HCT116 (cell line): ENCODE measurements around the gene CYP11A1. TPM values are rescaled to one million over a fixed set of nuclear protein-coding genes. Genes with fewer than 3 reads are reported as not detected.

Source experiments
- ATAC-seq: fragments of 200-7000 bp; cut with Tn5 transposase; 2 replicates; pipeline ENCODE4 v1.9.1; 2020; ENCODE audit warnings: mild to moderate bottlenecking, moderate library complexity
- BruUV-seq: library from RNA; stranded (reverse); fragments of 400-500 nt; replicated peaks from 2 replicates; lab custom pipeline; 2021; lab: Mats Ljungman, UMichigan
- CTCF ChIA-PET: fragments of 300-600 bp; sonication (Branson Sonifier 250); formaldehyde crosslinking; loops from one replicate; lab custom pipeline; 2021; ENCODE audit warnings: antibody characterized with exemption; lab: Charles Lee
- POLR2A ChIA-PET: fragments of 300-600, 350-600 bp; sonication (Branson Sonifier 250); formaldehyde crosslinking; loops from one replicate; lab custom pipeline; 2021; ENCODE audit warnings: antibody characterized with exemption; lab: Charles Lee
- RAD21 ChIA-PET, 2 experiments: fragments of 300-600 bp; sonication (Branson Sonifier 250); formaldehyde crosslinking; loops; one replicate each; lab custom pipeline; 2023; ENCODE audit warnings: low total read pairs in 2 of 2; ENCODE audit not compliant: uncharacterized antibody in 2 of 2, unreplicated experiment in 2 of 2, low non-redundant PET in 1 of 2; lab: Charles Lee
- DNase-seq: peaks from one replicate; pipeline ENCODE4 v3.0.0-alpha.2; 2010; ENCODE audit warnings: low read depth, low spot score
- H2AFZ ChIP-seq: fragments of 200-600 bp; shearing (Covaris generic), sonication (generic); 2 replicates; pipeline ENCODE4 v1.6.1; 2017; ENCODE audit warnings: low read depth, mixed run types, mixed read lengths, antibody characterized with exemption, low read length; ENCODE audit not compliant: poor library complexity, severe bottlenecking
- H3K27ac ChIP-seq: 2 replicates; pipeline ENCODE4 v1.5.1; 2012; ENCODE audit warnings: low read depth, low read length
- H3K27me3 ChIP-seq: fragments of 200-600 bp; sonication (generic); 2 replicates; pipeline ENCODE4 v1.6.1; 2016; ENCODE audit warnings: mixed run types, low read length, mixed read lengths; ENCODE audit not compliant: insufficient read depth
- H3K36me3 ChIP-seq, 2 experiments: fragments of 200-500 bp in 1 of 2; fragments of 200-600 bp in 1 of 2; sonication (Bioruptor generic) in 1 of 2; sonication (generic) in 1 of 2; 2 replicates each; pipeline versions ENCODE4 v1.5.1 to v1.6.1; 2014 to 2016; ENCODE audit warnings: low read length in 2 of 2, inconsistent platforms in 1 of 2, mixed read lengths in 1 of 2, mixed run types in 1 of 2; ENCODE audit not compliant: insufficient read depth in 2 of 2, control insufficient read depth in 1 of 2
- H3K4me1 ChIP-seq, 2 experiments: fragments of 200-600 bp in 1 of 2; sonication (generic) in 1 of 2; 2 replicates each; pipeline versions ENCODE4 v1.5.1 to v1.6.1; 2012 to 2017; ENCODE audit warnings: low read length in 2 of 2, inconsistent platforms in 1 of 2, mild to moderate bottlenecking in 1 of 2, mixed read lengths in 1 of 2, mixed run types in 1 of 2, moderate library complexity in 1 of 2; ENCODE audit not compliant: insufficient read depth in 2 of 2, control insufficient read depth in 1 of 2
- H3K4me2 ChIP-seq: fragments of 200-600 bp; sonication (generic); 2 replicates; pipeline ENCODE4 v1.6.1; 2017; ENCODE audit warnings: mixed run types, low read length, mixed read lengths
- H3K4me3 ChIP-seq, 2 experiments: fragments of 200-600 bp in 1 of 2; sonication (generic) in 1 of 2; replicated peaks in 1 of 2; 2 replicates each; pipeline ENCODE4 v1.5.1; 2011 to 2016; ENCODE audit warnings: low read length in 2 of 2, control low read depth in 1 of 2, low read depth in 1 of 2, mild to moderate bottlenecking in 1 of 2, mixed read lengths in 1 of 2, mixed run types in 1 of 2
- H3K79me2 ChIP-seq: fragments of 200-600 bp; sonication (generic); 2 replicates; pipeline ENCODE4 v1.6.1; 2017; ENCODE audit warnings: mild to moderate bottlenecking, mixed run types, low read length, moderate library complexity, mixed read lengths; ENCODE audit not compliant: insufficient read depth
- H3K9ac ChIP-seq: fragments of 200-600 bp; sonication (generic); 2 replicates; pipeline ENCODE4 v1.6.1; 2016; ENCODE audit warnings: low read length, mixed read lengths
- H3K9me2 ChIP-seq: fragments of 200-600 bp; sonication (generic), shearing (Covaris generic); 2 replicates; pipeline ENCODE4 v1.6.1; 2017; ENCODE audit warnings: mixed run types, mild to moderate bottlenecking, moderate library complexity; ENCODE audit not compliant: insufficient read depth
- H3K9me3 ChIP-seq, 2 experiments: fragments of 200-500 bp in 1 of 2; fragments of 200-600 bp in 1 of 2; sonication (Bioruptor generic) in 1 of 2; sonication (generic) in 1 of 2; 2 replicates each; pipeline ENCODE4 v1.6.1; 2014 to 2017; ENCODE audit warnings: low read length in 2 of 2, mixed read lengths in 2 of 2, inconsistent platforms in 1 of 2, low read depth in 1 of 2, mild to moderate bottlenecking in 1 of 2, mixed run types in 1 of 2, moderate library complexity in 1 of 2; ENCODE audit not compliant: control insufficient read depth in 1 of 2, insufficient read depth in 1 of 2
- H4K20me1 ChIP-seq: fragments of 200-600 bp; sonication (generic), shearing (Covaris generic); 2 replicates; pipeline ENCODE4 v1.6.1; 2017; ENCODE audit warnings: mixed run types, mild to moderate bottlenecking, moderate library complexity; ENCODE audit not compliant: insufficient read depth
- CBX3 ChIP-seq: IDR thresholded peaks from 2 replicates; pipeline ENCODE4 v1.6.1; 2012; ENCODE audit warnings: low read depth
- CEBPB ChIP-seq: IDR thresholded peaks from 2 replicates; pipeline ENCODE4 v1.6.1; 2012; ENCODE audit warnings: low read depth
- EZH2 ChIP-seq: fragments of 200-600 bp; sonication (generic); IDR thresholded peaks from 2 replicates; pipeline ENCODE4 v1.6.1; 2017; ENCODE audit warnings: antibody characterized with exemption, mixed run types
- EZH2phosphoT487 ChIP-seq: fragments of 200-600 bp; IDR thresholded peaks from 2 replicates; pipeline ENCODE4 v1.6.1; 2018; ENCODE audit warnings: antibody characterized with exemption, borderline replicate concordance
- FOSL1 ChIP-seq: IDR thresholded peaks from 2 replicates; pipeline ENCODE4 v1.6.1; 2012; ENCODE audit warnings: low read depth
- POLR2A ChIP-seq: IDR thresholded peaks from 2 replicates; pipeline ENCODE4 v1.7.0; 2011; ENCODE audit warnings: borderline replicate concordance; ENCODE audit not compliant: insufficient read depth, insufficient read length; ENCODE audit errors: extremely low read depth
- POLR2AphosphoS5 ChIP-seq: IDR thresholded peaks from 2 replicates; pipeline ENCODE4 v1.6.1; 2011; ENCODE audit warnings: mild to moderate bottlenecking, low read depth, low read length, moderate library complexity
- RAD21 ChIP-seq: IDR thresholded peaks from 2 replicates; pipeline ENCODE4 v1.6.1; 2012; ENCODE audit warnings: low read depth, mild to moderate bottlenecking
- SIN3A ChIP-seq: IDR thresholded peaks from 2 replicates; pipeline ENCODE4 v1.6.1; 2012; ENCODE audit warnings: low read depth
- SRF ChIP-seq: IDR thresholded peaks from 2 replicates; pipeline ENCODE4 v1.6.1; 2012; ENCODE audit warnings: low read depth
- TCF7L2 ChIP-seq: IDR thresholded peaks from 2 replicates; pipeline ENCODE4 v1.7.0; 2011; ENCODE audit warnings: borderline replicate concordance, inconsistent platforms; ENCODE audit not compliant: insufficient read depth, insufficient read length; ENCODE audit errors: extremely low read depth
- YY1 ChIP-seq: IDR thresholded peaks from 2 replicates; pipeline ENCODE4 v1.6.1; 2011; ENCODE audit warnings: low read length, low read depth, moderate library complexity, mild to moderate bottlenecking; ENCODE audit not compliant: insufficient replicate concordance; ENCODE audit errors: extremely low read depth
- ZNF274 ChIP-seq: fragments of 200-500 bp; sonication (Bioruptor generic); IDR thresholded peaks from 2 replicates; pipeline ENCODE4 v1.6.1; 2014; ENCODE audit warnings: mild to moderate bottlenecking, low read depth, low read length, inconsistent platforms
- intact Hi-C: fragments of 100-400 bp; cut with micrococcal nuclease; formaldehyde crosslinking; loops from 2 replicates; pipeline ENCODE4 v1.10.0; 2022
- total RNA-seq: library from RNA; stranded (reverse); gene quantifications from one replicate; pipeline ENCODE4 v1.2.1, GENCODE V29; 2021; ENCODE audit not compliant: unreplicated experiment
- TF ChIP-seq, protein P1 (sequence below): IDR thresholded peaks from 2 replicates; pipeline ENCODE4 v1.6.1; 2011; ENCODE audit warnings: mild to moderate bottlenecking, low read length, moderate library complexity; ENCODE audit not compliant: insufficient replicate concordance; ENCODE audit errors: extremely low read depth
- TF ChIP-seq, protein P2 (sequence below): IDR thresholded peaks from 2 replicates; pipeline ENCODE4 v1.6.1; 2012; ENCODE audit warnings: low read depth
- TF ChIP-seq, protein P3 (sequence below): IDR thresholded peaks from 2 replicates; pipeline ENCODE4 v1.6.1; 2012
- TF ChIP-seq, protein P4 (sequence below), 3 experiments: fragments of 200-600 bp in 1 of 3; sonication (generic) in 1 of 3; IDR thresholded peaks in 2 of 3; conservative IDR thresholded peaks in 1 of 3; 2 replicates each; pipeline ENCODE4 v1.5.1; 2012 to 2017; ENCODE audit warnings: low read depth in 2 of 3, low read length in 2 of 3, antibody characterized with exemption in 1 of 3, borderline replicate concordance in 1 of 3, control low read depth in 1 of 3, mild to moderate bottlenecking in 1 of 3, mixed read lengths in 1 of 3, mixed run types in 1 of 3, moderate library complexity in 1 of 3; ENCODE audit not compliant: insufficient read depth in 1 of 3

The CYP11A1 gene
- total RNA-seq, 1 experiment from 2014 or later: 0.57 TPM

DNA sequence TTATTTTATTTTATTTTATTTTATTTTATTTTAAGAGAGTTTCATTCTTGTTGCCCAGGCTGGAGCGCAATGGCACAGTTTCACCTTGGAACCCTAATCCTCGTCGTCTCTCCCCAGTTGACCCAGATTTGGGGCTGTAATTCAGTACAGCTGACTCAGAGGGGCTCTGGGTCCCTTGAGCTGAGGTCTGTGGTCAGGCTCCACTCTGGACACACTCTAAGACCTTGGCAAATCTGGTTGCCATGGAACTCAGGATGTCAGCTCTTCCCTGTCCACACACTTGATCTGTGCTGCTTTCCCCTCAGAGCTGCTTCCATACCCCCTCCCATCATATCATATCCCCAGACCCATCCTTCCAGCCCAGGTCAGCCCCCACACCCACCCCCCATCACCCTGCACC is 675 bp upstream of the CYP11A1 start (continued):
- TF ChIP-seq, protein P1, sequence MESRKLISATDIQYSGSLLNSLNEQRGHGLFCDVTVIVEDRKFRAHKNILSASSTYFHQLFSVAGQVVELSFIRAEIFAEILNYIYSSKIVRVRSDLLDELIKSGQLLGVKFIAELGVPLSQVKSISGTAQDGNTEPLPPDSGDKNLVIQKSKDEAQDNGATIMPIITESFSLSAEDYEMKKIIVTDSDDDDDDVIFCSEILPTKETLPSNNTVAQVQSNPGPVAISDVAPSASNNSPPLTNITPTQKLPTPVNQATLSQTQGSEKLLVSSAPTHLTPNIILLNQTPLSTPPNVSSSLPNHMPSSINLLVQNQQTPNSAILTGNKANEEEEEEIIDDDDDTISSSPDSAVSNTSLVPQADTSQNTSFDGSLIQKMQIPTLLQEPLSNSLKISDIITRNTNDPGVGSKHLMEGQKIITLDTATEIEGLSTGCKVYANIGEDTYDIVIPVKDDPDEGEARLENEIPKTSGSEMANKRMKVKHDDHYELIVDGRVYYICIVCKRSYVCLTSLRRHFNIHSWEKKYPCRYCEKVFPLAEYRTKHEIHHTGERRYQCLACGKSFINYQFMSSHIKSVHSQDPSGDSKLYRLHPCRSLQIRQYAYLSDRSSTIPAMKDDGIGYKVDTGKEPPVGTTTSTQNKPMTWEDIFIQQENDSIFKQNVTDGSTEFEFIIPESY: no peak
- TF ChIP-seq POLR2AphosphoS5: no peak

DNA sequence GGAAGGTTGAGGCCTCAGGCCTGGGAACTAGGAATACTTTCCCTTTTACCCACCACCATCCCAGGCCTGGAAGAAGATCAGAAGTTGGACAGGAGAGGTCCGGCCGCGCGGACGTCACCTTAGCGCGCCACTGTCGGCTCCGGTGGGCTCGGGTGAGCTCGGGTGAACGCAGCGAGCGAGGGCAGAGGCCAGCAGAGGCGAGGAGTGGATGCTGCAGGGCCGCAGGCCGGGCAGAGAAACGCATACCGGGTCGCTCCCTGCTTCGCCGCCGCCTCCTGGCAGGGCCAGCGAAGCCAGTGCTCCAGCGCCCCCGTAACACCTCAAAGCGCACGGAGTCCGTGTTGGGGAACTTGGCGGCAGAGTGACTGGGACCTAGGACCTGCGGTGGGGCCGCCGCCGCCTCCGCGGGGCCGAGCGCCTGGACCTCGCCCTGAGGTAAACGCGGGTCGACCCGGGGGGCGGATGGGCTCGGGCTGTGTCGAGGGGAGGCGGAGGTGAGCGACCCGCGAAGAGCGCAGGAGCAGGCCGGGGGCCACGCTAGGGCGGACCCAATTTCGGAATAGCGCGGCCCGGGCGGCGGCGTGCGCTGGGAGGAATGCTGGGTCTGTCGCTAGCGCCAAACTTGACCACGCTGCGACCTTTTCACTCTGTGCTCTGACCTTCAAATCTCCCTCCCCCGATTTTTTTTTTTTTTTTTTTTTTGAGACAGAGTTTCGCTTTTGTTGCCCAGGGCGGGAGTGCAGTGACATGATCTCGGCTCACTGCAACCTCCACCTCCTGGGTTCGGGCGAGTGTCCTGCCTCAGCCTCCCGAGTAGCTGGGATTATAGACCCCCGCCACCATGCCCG is 1.6 kb downstream of the CYP11A1 start:
- ChIA-PET RAD21 (no interaction called here), CTCF (no interaction called here), POLR2A (no interaction called here)
- no peak overlapping the region for H3K4me2 ChIP-seq
- peaks cover 8% of the 10 kb centered on the region; the same call in 1 of the 2 replicates for H3K27me3 ChIP-seq
- TF ChIP-seq YY1 (no peak), RAD21 (no peak), EZH2 (no peak), SRF (no peak), EZH2phosphoT487 (no peak), FOSL1 (no peak), ZNF274 (no peak), CBX3 (no peak), POLR2A (no peak), TCF7L2 (no peak), CEBPB (no peak), SIN3A (no peak)
- TF ChIP-seq, protein P2, sequence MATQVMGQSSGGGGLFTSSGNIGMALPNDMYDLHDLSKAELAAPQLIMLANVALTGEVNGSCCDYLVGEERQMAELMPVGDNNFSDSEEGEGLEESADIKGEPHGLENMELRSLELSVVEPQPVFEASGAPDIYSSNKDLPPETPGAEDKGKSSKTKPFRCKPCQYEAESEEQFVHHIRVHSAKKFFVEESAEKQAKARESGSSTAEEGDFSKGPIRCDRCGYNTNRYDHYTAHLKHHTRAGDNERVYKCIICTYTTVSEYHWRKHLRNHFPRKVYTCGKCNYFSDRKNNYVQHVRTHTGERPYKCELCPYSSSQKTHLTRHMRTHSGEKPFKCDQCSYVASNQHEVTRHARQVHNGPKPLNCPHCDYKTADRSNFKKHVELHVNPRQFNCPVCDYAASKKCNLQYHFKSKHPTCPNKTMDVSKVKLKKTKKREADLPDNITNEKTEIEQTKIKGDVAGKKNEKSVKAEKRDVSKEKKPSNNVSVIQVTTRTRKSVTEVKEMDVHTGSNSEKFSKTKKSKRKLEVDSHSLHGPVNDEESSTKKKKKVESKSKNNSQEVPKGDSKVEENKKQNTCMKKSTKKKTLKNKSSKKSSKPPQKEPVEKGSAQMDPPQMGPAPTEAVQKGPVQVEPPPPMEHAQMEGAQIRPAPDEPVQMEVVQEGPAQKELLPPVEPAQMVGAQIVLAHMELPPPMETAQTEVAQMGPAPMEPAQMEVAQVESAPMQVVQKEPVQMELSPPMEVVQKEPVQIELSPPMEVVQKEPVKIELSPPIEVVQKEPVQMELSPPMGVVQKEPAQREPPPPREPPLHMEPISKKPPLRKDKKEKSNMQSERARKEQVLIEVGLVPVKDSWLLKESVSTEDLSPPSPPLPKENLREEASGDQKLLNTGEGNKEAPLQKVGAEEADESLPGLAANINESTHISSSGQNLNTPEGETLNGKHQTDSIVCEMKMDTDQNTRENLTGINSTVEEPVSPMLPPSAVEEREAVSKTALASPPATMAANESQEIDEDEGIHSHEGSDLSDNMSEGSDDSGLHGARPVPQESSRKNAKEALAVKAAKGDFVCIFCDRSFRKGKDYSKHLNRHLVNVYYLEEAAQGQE: no peak
- TF ChIP-seq, protein P3, sequence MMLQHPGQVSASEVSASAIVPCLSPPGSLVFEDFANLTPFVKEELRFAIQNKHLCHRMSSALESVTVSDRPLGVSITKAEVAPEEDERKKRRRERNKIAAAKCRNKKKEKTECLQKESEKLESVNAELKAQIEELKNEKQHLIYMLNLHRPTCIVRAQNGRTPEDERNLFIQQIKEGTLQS: no peak
- TF ChIP-seq, protein P4, sequence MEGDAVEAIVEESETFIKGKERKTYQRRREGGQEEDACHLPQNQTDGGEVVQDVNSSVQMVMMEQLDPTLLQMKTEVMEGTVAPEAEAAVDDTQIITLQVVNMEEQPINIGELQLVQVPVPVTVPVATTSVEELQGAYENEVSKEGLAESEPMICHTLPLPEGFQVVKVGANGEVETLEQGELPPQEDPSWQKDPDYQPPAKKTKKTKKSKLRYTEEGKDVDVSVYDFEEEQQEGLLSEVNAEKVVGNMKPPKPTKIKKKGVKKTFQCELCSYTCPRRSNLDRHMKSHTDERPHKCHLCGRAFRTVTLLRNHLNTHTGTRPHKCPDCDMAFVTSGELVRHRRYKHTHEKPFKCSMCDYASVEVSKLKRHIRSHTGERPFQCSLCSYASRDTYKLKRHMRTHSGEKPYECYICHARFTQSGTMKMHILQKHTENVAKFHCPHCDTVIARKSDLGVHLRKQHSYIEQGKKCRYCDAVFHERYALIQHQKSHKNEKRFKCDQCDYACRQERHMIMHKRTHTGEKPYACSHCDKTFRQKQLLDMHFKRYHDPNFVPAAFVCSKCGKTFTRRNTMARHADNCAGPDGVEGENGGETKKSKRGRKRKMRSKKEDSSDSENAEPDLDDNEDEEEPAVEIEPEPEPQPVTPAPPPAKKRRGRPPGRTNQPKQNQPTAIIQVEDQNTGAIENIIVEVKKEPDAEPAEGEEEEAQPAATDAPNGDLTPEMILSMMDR (IDR thresholded peaks at IDR 0.05 in 2 of 3, conservative IDR thresholded peaks at IDR 0.05 in 1 of 3; ENCODE audit: borderline replicate concordance in 1 of 3, insufficient read depth in 1 of 3, low read depth in 2 of 3, low read length in 2 of 3): no peak
- BruUV-seq: no TSS peak
- no peaks in the 10 kb centered on the region for H3K36me3 ChIP-seq
- no peaks in the 10 kb centered on the region for H3K9me2 ChIP-seq
- ATAC-seq (no peak), DNase-seq (no peak)
- H3K9me3 ChIP-seq: no peaks in the 10 kb centered on the region
- no peaks in the 10 kb centered on the region for H3K4me1 ChIP-seq
- no peaks in the 10 kb centered on the region for H4K20me1 ChIP-seq
- H3K27ac ChIP-seq: no peak overlapping the region
- no peak overlapping the region for H2AFZ ChIP-seq
- no peak overlapping the region for H3K9ac ChIP-seq
- H3K4me3 ChIP-seq: no peak overlapping the region
- intact Hi-C loops: no loop called here
- no peaks in the 10 kb centered on the region for H3K79me2 ChIP-seq
